H9 (cell line): Measurements from ENCODE around the gene ITGB7. TPM values are rescaled to one million over a fixed set of nuclear protein-coding genes. Genes with fewer than 3 reads are reported as not detected.

Source experiments
- DNase-seq: peaks from one replicate; pipeline ENCODE4 v3.0.0-alpha.2; 2017
- H2AFZ ChIP-seq: one replicate; pipeline ENCODE4 v1.6.1; 2013; ENCODE audit warnings: mild to moderate bottlenecking, low read length, control low read depth, moderate library complexity
- H2AK5ac ChIP-seq: 2 replicates; pipeline ENCODE4 v1.6.1; 2013; ENCODE audit warnings: low read length, control low read depth, mixed read lengths; ENCODE audit not compliant: insufficient read length
- H2BK120ac ChIP-seq: one replicate; pipeline ENCODE4 v1.6.1; 2013; ENCODE audit warnings: low read depth, mild to moderate bottlenecking, low read length, control low read depth, inconsistent platforms; ENCODE audit not compliant: poor library complexity, severe bottlenecking
- H2BK12ac ChIP-seq: 2 replicates; pipeline ENCODE4 v1.6.1; 2013; ENCODE audit warnings: low read length, control low read depth, mixed read lengths, low read depth; ENCODE audit not compliant: insufficient read length
- H2BK15ac ChIP-seq: 2 replicates; pipeline ENCODE4 v1.6.1; 2013; ENCODE audit warnings: low read depth, low read length, control low read depth
- H2BK20ac ChIP-seq: one replicate; pipeline ENCODE4 v1.6.1; 2013; ENCODE audit warnings: low read depth, mild to moderate bottlenecking, low read length, control low read depth, inconsistent platforms; ENCODE audit not compliant: poor library complexity, severe bottlenecking
- H2BK5ac ChIP-seq: 2 replicates; pipeline ENCODE4 v1.6.1; 2013; ENCODE audit warnings: low read length, control low read depth, mixed read lengths; ENCODE audit not compliant: insufficient read length
- H3K14ac ChIP-seq: 2 replicates; pipeline ENCODE4 v1.6.1; 2013; ENCODE audit warnings: low read length, control low read depth; ENCODE audit not compliant: insufficient read depth
- H3K18ac ChIP-seq: 2 replicates; pipeline ENCODE4 v1.6.1; 2013; ENCODE audit warnings: low read depth, mild to moderate bottlenecking, mixed read lengths, low read length, control low read depth; ENCODE audit not compliant: insufficient read length
- H3K23ac ChIP-seq: 2 replicates; pipeline ENCODE4 v1.6.1; 2013; ENCODE audit warnings: low read length, control low read depth, mixed read lengths, low read depth; ENCODE audit not compliant: insufficient read length
- H3K23me2 ChIP-seq: 2 replicates; pipeline ENCODE4 v1.6.1; 2013; ENCODE audit warnings: low read depth, mild to moderate bottlenecking, mixed read lengths, low read length, control low read depth; ENCODE audit not compliant: insufficient read length, poor library complexity, severe bottlenecking
- H3K27ac ChIP-seq: 2 replicates; pipeline ENCODE4 v1.5.1; 2013; ENCODE audit warnings: low read length, control low read depth, mixed read lengths, low read depth; ENCODE audit not compliant: insufficient read length
- H3K27me3 ChIP-seq: 2 replicates; pipeline ENCODE4 v1.6.1; 2013; ENCODE audit warnings: low read length, control low read depth, inconsistent platforms; ENCODE audit not compliant: insufficient read depth
- H3K4ac ChIP-seq: 2 replicates; pipeline ENCODE4 v1.6.1; 2013; ENCODE audit warnings: low read depth, mild to moderate bottlenecking, control low read depth, inconsistent platforms, low read length, moderate library complexity
- H3K4me1 ChIP-seq: 2 replicates; pipeline ENCODE4 v1.6.1; 2013; ENCODE audit warnings: low read length, control low read depth, inconsistent platforms; ENCODE audit not compliant: insufficient read depth
- H3K4me2 ChIP-seq: 2 replicates; pipeline ENCODE4 v1.6.1; 2013; ENCODE audit warnings: low read length, control low read depth, mixed read lengths; ENCODE audit not compliant: insufficient read length, insufficient read depth
- H3K56ac ChIP-seq: 2 replicates; pipeline ENCODE4 v1.6.1; 2013; ENCODE audit warnings: low read depth, mild to moderate bottlenecking, mixed read lengths, low read length, control low read depth; ENCODE audit not compliant: insufficient read length
- H3K79me1 ChIP-seq: 2 replicates; pipeline ENCODE4 v1.6.1; 2013; ENCODE audit warnings: low read depth, mild to moderate bottlenecking, moderate library complexity, low read length, control low read depth, inconsistent platforms; ENCODE audit not compliant: insufficient read depth, poor library complexity, severe bottlenecking
- H3K79me2 ChIP-seq: 2 replicates; pipeline ENCODE4 v1.6.1; 2013; ENCODE audit warnings: low read length, control low read depth, inconsistent platforms; ENCODE audit not compliant: insufficient read depth
- H3K9ac ChIP-seq: 2 replicates; pipeline ENCODE4 v1.6.1; 2013; ENCODE audit warnings: low read length, control low read depth, mixed read lengths; ENCODE audit not compliant: insufficient read length; ENCODE audit errors: extremely low read depth
- H3K9me3 ChIP-seq: one replicate; pipeline ENCODE4 v1.6.1; 2013; ENCODE audit warnings: low read depth, low read length, inconsistent platforms; ENCODE audit not compliant: control insufficient read depth
- H3T11ph ChIP-seq: one replicate; pipeline ENCODE4 v1.6.1; 2013; ENCODE audit warnings: mild to moderate bottlenecking, low read length, control low read depth, inconsistent platforms
- H4K20me1 ChIP-seq: one replicate; pipeline ENCODE4 v1.6.1; 2013; ENCODE audit not compliant: control insufficient read depth, insufficient read length, insufficient read depth
- H4K5ac ChIP-seq: 2 replicates; pipeline ENCODE4 v1.6.1; 2013; ENCODE audit warnings: low read depth, mild to moderate bottlenecking, mixed read lengths, low read length, control low read depth; ENCODE audit not compliant: insufficient read length
- H4K8ac ChIP-seq: replicated peaks from 2 replicates; pipeline ENCODE4 v1.6.1; 2013; ENCODE audit warnings: low read length, control low read depth, mixed read lengths, low read depth; ENCODE audit not compliant: insufficient read length
- H4K91ac ChIP-seq: 2 replicates; pipeline ENCODE4 v1.6.1; 2013; ENCODE audit warnings: low read depth, mild to moderate bottlenecking, moderate library complexity, mixed read lengths, low read length, control low read depth; ENCODE audit not compliant: insufficient read length
- H3K27ac Mint-ChIP-seq, 3 experiments: 2 replicates in 2 of 3; 3 replicates in 1 of 3; pipeline ENCODE4 v1.8.0; 2020 to 2021; ENCODE audit warnings: mixed read lengths in 3 of 3, mild to moderate bottlenecking in 1 of 3, moderate library complexity in 1 of 3
- H3K27me3 Mint-ChIP-seq: 2 replicates; pipeline ENCODE4 v1.8.0; 2021; ENCODE audit warnings: low read depth, mild to moderate bottlenecking, moderate library complexity, mixed read lengths
- H3K36me3 Mint-ChIP-seq, 3 experiments: 2 replicates in 2 of 3; 3 replicates in 1 of 3; pipeline ENCODE4 v1.8.0; 2020 to 2021; ENCODE audit warnings: low read depth in 3 of 3, mixed read lengths in 3 of 3; ENCODE audit not compliant: insufficient read depth in 1 of 3
- H3K4me1 Mint-ChIP-seq, 2 experiments: 2 replicates each; pipeline ENCODE4 v1.8.0; 2020; ENCODE audit warnings: mixed read lengths in 2 of 2
- H3K4me3 Mint-ChIP-seq, 2 experiments: 2 replicates in 1 of 2; 3 replicates in 1 of 2; pipeline ENCODE4 v1.8.0; 2020 to 2021; ENCODE audit warnings: mild to moderate bottlenecking in 2 of 2, mixed read lengths in 2 of 2, moderate library complexity in 1 of 2
- H3K9me3 Mint-ChIP-seq, 2 experiments: 2 replicates in 1 of 2; 3 replicates in 1 of 2; pipeline ENCODE4 v1.8.0; 2020; ENCODE audit warnings: mild to moderate bottlenecking in 2 of 2, mixed read lengths in 2 of 2, moderate library complexity in 1 of 2
- CTCF ChIP-seq: fragments of 200-600 bp; sonication (generic); conservative IDR thresholded peaks from 3 replicates; pipeline ENCODE4 v1.8.0; 2021; ENCODE audit warnings: antibody characterized with exemption, mild to moderate bottlenecking
- WGBS: extraction: QIAGEN DNeasy Blood & Tissue Kit; methylation state at CpG from one replicate; pipeline ENCODE4 v1.1.7; 2013; ENCODE audit warnings: missing lambda C conversion rate, low lambda C conversion rate, mixed read lengths; ENCODE audit not compliant: insufficient read length; ENCODE audit errors: extremely low coverage; 5-methylcytosine and 5-hydroxymethylcytosine counted together
- total RNA-seq: library from RNA; stranded (reverse); gene quantifications from 2 replicates; pipeline ENCODE4 v1.2.1, GENCODE V29; 2021

ITGB7 gene
- total RNA-seq, 1 experiment from 2014 or later = 0.39 TPM

GRCh38 chr12:53255996-53256395, 48.9 kb upstream of the ITGB7 start:
- Mint-ChIP-seq H3K9me3 (no peaks in the 10 kb centered on the region), H3K27ac (no peak overlapping the region), H3K4me3 (no peak overlapping the region), H3K36me3 (peaks cover 3 to 6% (median 5%) of the 10 kb centered on the region in 3 experiments; a peak in 4 of 7 replicates), H3K27me3 (no peaks in the 10 kb centered on the region), H3K4me1 (peaks cover 13 to 16% of the 10 kb centered on the region in 2 experiments)
- no peaks in the 10 kb centered on the region for H3K27me3 ChIP-seq
- H4K20me1 ChIP-seq = no peaks in the 10 kb centered on the region
- H2BK20ac ChIP-seq = no peak overlapping the region
- H3K18ac ChIP-seq = no peak overlapping the region
- no peak overlapping the region for H3K4me2 ChIP-seq
- no peak overlapping the region for H3K9ac ChIP-seq
- no peak overlapping the region for H2BK15ac ChIP-seq
- H3K23ac ChIP-seq = no peak overlapping the region
- H4K5ac ChIP-seq = no peak overlapping the region
- no CpG with 5 or more reads among the region's 3 CpGs for WGBS
- no peak overlapping the region for H4K91ac ChIP-seq
- H3K27ac ChIP-seq = no peak overlapping the region
- no peak overlapping the region for H3T11ph ChIP-seq
- no peak for TF ChIP-seq CTCF
- no peak overlapping the region for H3K56ac ChIP-seq
- H2BK12ac ChIP-seq = no peak overlapping the region
- H3K9me3 ChIP-seq = no peaks in the 10 kb centered on the region
- peaks cover 14% of the 10 kb centered on the region for H3K23me2 ChIP-seq
- H3K79me1 ChIP-seq = peaks cover 4% of the 10 kb centered on the region
- H4K8ac ChIP-seq = no peak overlapping the region
- H3K4me1 ChIP-seq = peaks cover 2% of the 10 kb centered on the region; the same call in 1 of the 2 replicates
- H2AK5ac ChIP-seq = no peak overlapping the region
- DNase-seq = no peak
- peaks cover 3% of the 10 kb centered on the region; the same call in 1 of the 2 replicates for H3K79me2 ChIP-seq
- H2AFZ ChIP-seq = no peak overlapping the region
- H3K14ac ChIP-seq = no peak overlapping the region
- H2BK120ac ChIP-seq = no peak overlapping the region
- no peak overlapping the region for H2BK5ac ChIP-seq
- no peak overlapping the region for H3K4ac ChIP-seq
